Activated CD8-positive, alpha-beta memory T cell treated with anti-CD3 and anti-CD28 coated beads for 24 hours (primary cell): ENCODE results near the gene MYBPC2.
"Not testable (repeated sequence)": the region's sequence is repeated elsewhere in the genome, so short reads cannot be mapped to it uniquely, and the experiment has no call there.

Experiments used
- DNase-seq: peaks from one replicate; pipeline ENCODE4 v3.0.0-alpha.2; 2020

MYBPC2 gene

GRCh38 chr19:50432221-50433028 lies at the start of gene MYBPC2:
Gene MYBPC2 (plus strand): TSS chr19:50432892. CDS start chr19:50432954, 62 bp downstream.
- DNase-seq: no peak

- no peak for DNase-seq
Observed at GRCh38 chr19:50383001-50383851, 49.5 kb upstream of the MYBPC2 start.

- peak; percentile 99 for DNase-seq
Observed at GRCh38 chr19:50383852-50384684, 48.6 kb upstream of the MYBPC2 start, which contains the start of gene POLD1. Gene POLD1 (plus strand): TSS chr19:50384347. CDS start chr19:50398852, 14,505 bp downstream.

- no peak for DNase-seq
Observed at GRCh38 chr19:50384685-50385535, 47.8 kb upstream of the MYBPC2 start.

GRCh38 chr19:50387176-50387867 lies 45.4 kb upstream of the MYBPC2 start:
- no peak for DNase-seq

- no peak for DNase-seq
Observed at GRCh38 chr19:50387868-50388245, 44.8 kb upstream of the MYBPC2 start.

GRCh38 chr19:50390295-50390694 lies 42.4 kb upstream of the MYBPC2 start:
- DNase-seq: not testable (repeated sequence)

- DNase-seq: not testable (repeated sequence)
Observed at GRCh38 chr19:50390952-50391351, 41.7 kb upstream of the MYBPC2 start.

- DNase-seq: no peak
Observed at GRCh38 chr19:50392759-50393158, 39.9 kb upstream of the MYBPC2 start.

- DNase-seq: no peak
Observed at GRCh38 chr19:50393589-50393988, 39.1 kb upstream of the MYBPC2 start.

- DNase-seq: no peak
Observed at GRCh38 chr19:50394017-50394416, 38.7 kb upstream of the MYBPC2 start.

GRCh38 chr19:50398675-50399367 lies 33.9 kb upstream of the MYBPC2 start:
- DNase-seq: no peak

- no peak for DNase-seq
Observed at GRCh38 chr19:50399368-50399745, 33.3 kb upstream of the MYBPC2 start.

GRCh38 chr19:50401605-50402450 lies 30.9 kb upstream of the MYBPC2 start:
- DNase-seq: no peak

- DNase-seq: no peak
Observed at GRCh38 chr19:50402544-50403301, 30.0 kb upstream of the MYBPC2 start.

GRCh38 chr19:50406156-50406820 lies 26.4 kb upstream of the MYBPC2 start:
- DNase-seq: no peak

GRCh38 chr19:50406829-50407228 lies 25.9 kb upstream of the MYBPC2 start:
- DNase-seq: no peak

GRCh38 chr19:50409347-50409746 lies 23.3 kb upstream of the MYBPC2 start:
- DNase-seq: no peak
